B cell (primary cell): ENCODE data around the gene PCBP2. TPM values are rescaled to one million over a fixed set of nuclear protein-coding genes. Genes with fewer than 3 reads are reported as not detected.
"Not testable (repeated sequence)": the region's sequence is repeated elsewhere in the genome, so short reads cannot be mapped to it uniquely, and the experiment has no call there.

ENCODE experiments used
- ATAC-seq: fragments of 200-7000 bp; cut with Tn5 transposase; one replicate; pipeline ENCODE4 v1.10.0; 2021; ENCODE audit warnings: low read depth, mild to moderate bottlenecking, moderate number of reproducible peaks, moderate library complexity
- CTCF ChIA-PET: fragments of 350-600 bp; sonication (Branson Sonifier 250); formaldehyde crosslinking; loops from one replicate; lab custom pipeline; 2021; ENCODE audit warnings: antibody characterized with exemption, inconsistent platforms; lab: Charles Lee
- POLR2A ChIA-PET: fragments of 350-600 bp; sonication (Branson Sonifier 250); formaldehyde crosslinking; loops from one replicate; lab custom pipeline; 2021; ENCODE audit warnings: antibody characterized with exemption; lab: Charles Lee
- DNase-seq: peaks from one replicate; pipeline ENCODE4 v3.0.0; 2013
- H2AFZ ChIP-seq: 2 replicates; pipeline ENCODE4 v1.6.1; 2012; ENCODE audit warnings: mild to moderate bottlenecking, low read depth, low read length; ENCODE audit not compliant: insufficient read depth, poor library complexity, severe bottlenecking
- H3K27ac ChIP-seq, 2 donors: 1 replicate in 1 of 2; 2 replicates in 1 of 2; pipeline ENCODE4 v1.5.1; 2012 to 2013; ENCODE audit warnings: low read length in 2 of 2, mild to moderate bottlenecking in 2 of 2, moderate library complexity in 1 of 2
- H3K27me3 ChIP-seq, 4 experiments: fragments of 200-600 bp in 1 of 4; sonication (generic) in 1 of 4; replicated peaks in 1 of 4; 1 replicate in 2 of 4; 2 replicates in 2 of 4; pipeline versions ENCODE4 v1.6.1 to v1.7.0; 2013 to 2016; ENCODE audit warnings: low read length in 3 of 4, mild to moderate bottlenecking in 2 of 4, mixed read lengths in 1 of 4, moderate library complexity in 1 of 4; ENCODE audit not compliant: insufficient read depth in 4 of 4, control insufficient read depth in 3 of 4; ENCODE audit errors: control extremely low read depth in 1 of 4
- H3K36me3 ChIP-seq, 2 experiments: replicated peaks in 1 of 2; 1 replicate in 1 of 2; 2 replicates in 1 of 2; pipeline versions ENCODE4 v1.6.1 to v1.7.1; 2013; ENCODE audit warnings: low read length in 1 of 2; ENCODE audit not compliant: insufficient read depth in 2 of 2, control insufficient read depth in 1 of 2; ENCODE audit errors: control extremely low read depth in 1 of 2, extremely low read depth in 1 of 2
- H3K4me1 ChIP-seq, 2 donors: fragments of 200-600 bp in 1 of 2; sonication (generic) in 1 of 2; 1 replicate in 1 of 2; 2 replicates in 1 of 2; pipeline versions ENCODE4 v1.5.1 to v1.6.1; 2013 to 2017; ENCODE audit warnings: low read length in 2 of 2; ENCODE audit not compliant: control insufficient read depth in 2 of 2, insufficient read depth in 2 of 2
- H3K4me2 ChIP-seq: replicated peaks from 2 replicates; pipeline ENCODE3; 2012; ENCODE audit warnings: mild to moderate bottlenecking, low read depth, low read length; ENCODE audit not compliant: poor library complexity, severe bottlenecking
- H3K4me3 ChIP-seq, 5 experiments: fragments of 200-600 bp in 1 of 5; sonication (generic) in 1 of 5; 1 replicate in 3 of 5; 2 replicates in 2 of 5; pipeline versions ENCODE4 v1.5.1 to v1.7.0; 2011 to 2016; ENCODE audit warnings: low read length in 4 of 5, mild to moderate bottlenecking in 4 of 5, low read depth in 2 of 5, control low read depth in 1 of 5, moderate library complexity in 1 of 5; ENCODE audit not compliant: insufficient read depth in 1 of 5; ENCODE audit errors: control extremely low read depth in 1 of 5, extremely low read depth in 1 of 5
- H3K79me2 ChIP-seq: fragments of 200-600 bp; sonication (generic); one replicate; pipeline ENCODE4 v1.6.0; 2016; ENCODE audit warnings: low read length; ENCODE audit not compliant: control insufficient read depth, insufficient read depth
- H3K9ac ChIP-seq: fragments of 200-600 bp; sonication (generic); 2 replicates; pipeline ENCODE4 v1.6.1; 2017; ENCODE audit warnings: mild to moderate bottlenecking, low read length, moderate library complexity
- H3K9me3 ChIP-seq, 3 donors: one replicate each; pipeline versions ENCODE4 v1.6.1 to v1.7.1; 2013; ENCODE audit warnings: low read length in 2 of 3; ENCODE audit not compliant: control insufficient read depth in 2 of 3, insufficient read depth in 1 of 3; ENCODE audit errors: control extremely low read depth in 1 of 3
- H4K20me1 ChIP-seq: 2 replicates; pipeline ENCODE4 v1.6.0; 2012; ENCODE audit warnings: mild to moderate bottlenecking, low read length; ENCODE audit not compliant: insufficient read depth, control insufficient read depth, poor library complexity, severe bottlenecking
- H3K27ac Mint-ChIP-seq: one replicate; pipeline ENCODE4 v1.8.0; 2021; ENCODE audit warnings: mixed read lengths
- H3K27me3 Mint-ChIP-seq: one replicate; pipeline ENCODE4 v1.8.0; 2021; ENCODE audit warnings: mixed read lengths
- H3K4me1 Mint-ChIP-seq: one replicate; pipeline ENCODE4 v1.8.0; 2021; ENCODE audit warnings: mixed read lengths
- H3K4me3 Mint-ChIP-seq: one replicate; pipeline ENCODE4 v1.8.0; 2021; ENCODE audit warnings: mixed read lengths
- H3K9me3 Mint-ChIP-seq: one replicate; pipeline ENCODE4 v1.8.0; 2022; ENCODE audit warnings: mixed read lengths; ENCODE audit not compliant: insufficient read depth
- CTCF ChIP-seq: fragments of 200-600 bp; IDR thresholded peaks from one replicate; pipeline ENCODE4 v1.8.0; 2022; ENCODE audit warnings: antibody characterized with exemption, mild to moderate bottlenecking
- EZH2 ChIP-seq: IDR thresholded peaks from 2 replicates; pipeline ENCODE4 v1.6.1; 2012; ENCODE audit warnings: borderline replicate concordance, low read depth, mild to moderate bottlenecking, moderate library complexity, low read length; ENCODE audit not compliant: insufficient read depth, poor library complexity, severe bottlenecking
- WGBS: methylation state at CpG from one replicate; pipeline ENCODE4 v1.1.5; 2013; ENCODE audit warnings: missing lambda C conversion rate; ENCODE audit not compliant: insufficient coverage; 5-methylcytosine and 5-hydroxymethylcytosine counted together
- intact Hi-C: fragments of 100-400 bp; cut with micrococcal nuclease; formaldehyde crosslinking; loops from one replicate; pipeline ENCODE4 v1.10.0; 2022
- polyA plus RNA-seq: library from polyadenylated mRNA; depleted of rRNA; stranded (reverse); fragments of >200 nt; gene quantifications from 2 replicates; pipeline ENCODE4 v1.2.3, GENCODE V29; 2012
- total RNA-seq, 2 donors: library from RNA; stranded (reverse); fragments of 120-200 nt in 1 of 2; gene quantifications; 1 replicate in 1 of 2; 2 replicates in 1 of 2; pipeline versions ENCODE4 v1.2.3 to v1.2.4, GENCODE V29; 2013 to 2022

Gene PCBP2
- total and polyA plus RNA-seq, 2 donors (not counting 1 experiment from before 2014, with no cell fraction given) = 492 to 944 TPM

- Histone ChIP-seq H3K27me3 (no peaks in the 10 kb centered on the region), H3K9ac (no peak overlapping the region), H3K4me3 (no peak overlapping the region), H3K4me2 (no peak overlapping the region), H3K79me2 (no peaks in the 10 kb centered on the region), H4K20me1 (no peaks in the 10 kb centered on the region), H2AFZ (no peak overlapping the region), H3K27ac (no peak overlapping the region), H3K9me3 (no peaks in the 10 kb centered on the region), H3K36me3 (peaks cover 2 to 4% of the 10 kb centered on the region in 2 experiments), H3K4me1 (peaks cover 23 to 35% of the 10 kb centered on the region in 2 donors)
- Mint-ChIP-seq H3K27ac (peak overlapping the region; percentile 61), H3K4me3 (peak overlapping the region; percentile 7), H3K9me3 (no peaks in the 10 kb centered on the region), H3K4me1 (peaks cover 52% of the 10 kb centered on the region), H3K27me3 (no peaks in the 10 kb centered on the region)
- POLR2A ChIA-PET = interaction anchor here (0.6 to 1.7 kb wide), 5 partner anchors 63 to 97 kb away, joined by 3 to 10 read pairs (median 4); partner anchors contain the start of gene AAAS
- DNase-seq = no peak
- intact Hi-C loops = no loop called here
- CTCF ChIA-PET = interaction anchor here (1.1 to 7.5 kb wide), 10 partner anchors 22 to 261 kb away, joined by 3 to 70 read pairs (median 5); no protein-coding TSS in a partner anchor
- TF ChIP-seq CTCF = no peak
- no peak for TF ChIP-seq EZH2
- no peak for ATAC-seq
- 91% methylated on average over 3 of the region's 3 CpGs for WGBS
Measured at GRCh38 chr12:53418221-53418620, 33.7 kb upstream of the PCBP2 start.

- peaks cover 20 to 32% of the 10 kb centered on the region in 2 donors for H3K4me1 ChIP-seq
- DNase-seq (no peak), ATAC-seq (no peak)
- H3K4me3 ChIP-seq = no peak overlapping the region
- no peak for TF ChIP-seq CTCF
- TF ChIP-seq EZH2 = no peak
- H3K36me3 ChIP-seq = peaks cover 0 to 2% of the 10 kb centered on the region in 2 experiments
- no peaks in the 10 kb centered on the region for H3K79me2 ChIP-seq
- H3K27me3 ChIP-seq = no peaks in the 10 kb centered on the region
- intact Hi-C loops = loop anchor here (2.0 kb wide), 1 partner anchor 81 kb away; the partner anchor contains the start of gene TARBP2
- no peaks in the 10 kb centered on the region for H3K27me3 Mint-ChIP-seq
- 100% methylated on average over 1 of the region's 2 CpGs for WGBS
- POLR2A ChIA-PET = no interaction called here
- no peaks in the 10 kb centered on the region for H3K9me3 ChIP-seq
- H4K20me1 ChIP-seq = no peaks in the 10 kb centered on the region
- no peak overlapping the region for H3K27ac ChIP-seq
- H3K9ac ChIP-seq = no peak overlapping the region
- no peak overlapping the region for H3K4me3 Mint-ChIP-seq
- no peaks in the 10 kb centered on the region for H3K9me3 Mint-ChIP-seq
- H3K27ac Mint-ChIP-seq = peak overlapping the region; percentile 12
- H3K4me1 Mint-ChIP-seq = peaks cover 46% of the 10 kb centered on the region
- CTCF ChIA-PET = interaction anchor here (1.3 to 9.5 kb wide), 3 partner anchors 53 to 95 kb away, joined by 3 to 384 read pairs (median 64); no protein-coding TSS in a partner anchor
- H3K4me2 ChIP-seq = no peak overlapping the region
- no peak overlapping the region for H2AFZ ChIP-seq
Measured at GRCh38 chr12:53419756-53420155, 32.1 kb upstream of the PCBP2 start.

GRCh38 chr12:53422247-53422646 lies 29.7 kb upstream of the PCBP2 start:
- H3K9me3 Mint-ChIP-seq, H3K4me2 ChIP-seq, ATAC-seq, H2AFZ ChIP-seq, H3K4me3 ChIP-seq, H3K27me3 ChIP-seq, H3K27ac Mint-ChIP-seq, H3K9ac ChIP-seq, H4K20me1 ChIP-seq, H3K27ac ChIP-seq, H3K27me3 Mint-ChIP-seq, H3K79me2 ChIP-seq, H3K9me3 ChIP-seq, H3K36me3 ChIP-seq, DNase-seq, intact Hi-C loops, H3K4me3 Mint-ChIP-seq: not testable (repeated sequence)
- CTCF ChIA-PET = interaction anchor here (0.6 to 9.5 kb wide), 14 partner anchors 9 to 1299 kb away, joined by 3 to 384 read pairs (median 8); partner anchors contain the start of genes NPFF and SP1
- WGBS = no CpG with 5 or more reads among the region's 12 CpGs
- peaks cover 17 to 26% of the 10 kb centered on the region in 2 donors for H3K4me1 ChIP-seq
- POLR2A ChIA-PET = interaction anchor here (0.7 to 2.5 kb wide), 3 partner anchors 43 to 265 kb away, joined by 8 to 12 read pairs (median 10); partner anchors contain the start of gene SP1
- H3K4me1 Mint-ChIP-seq = peaks cover 30% of the 10 kb centered on the region
